HCT116 (cell line): ENCODE data around the gene CTIF. TPM values are rescaled to one million over a fixed set of nuclear protein-coding genes. Genes with fewer than 3 reads are reported as not detected.

Experiments used
- ATAC-seq: fragments of 200-7000 bp; cut with Tn5 transposase; 2 replicates; pipeline ENCODE4 v1.9.1; 2020; ENCODE audit warnings: mild to moderate bottlenecking, moderate library complexity
- BruUV-seq: library from RNA; stranded (reverse); fragments of 400-500 nt; replicated peaks from 2 replicates; lab custom pipeline; 2021; lab: Mats Ljungman, UMichigan
- CTCF ChIA-PET: fragments of 300-600 bp; sonication (Branson Sonifier 250); formaldehyde crosslinking; loops from one replicate; lab custom pipeline; 2021; ENCODE audit warnings: antibody characterized with exemption; lab: Charles Lee
- POLR2A ChIA-PET: fragments of 300-600, 350-600 bp; sonication (Branson Sonifier 250); formaldehyde crosslinking; loops from one replicate; lab custom pipeline; 2021; ENCODE audit warnings: antibody characterized with exemption; lab: Charles Lee
- RAD21 ChIA-PET, 2 experiments: fragments of 300-600 bp; sonication (Branson Sonifier 250); formaldehyde crosslinking; loops; one replicate each; lab custom pipeline; 2023; ENCODE audit warnings: low total read pairs in 2 of 2; ENCODE audit not compliant: uncharacterized antibody in 2 of 2, unreplicated experiment in 2 of 2, low non-redundant PET in 1 of 2; lab: Charles Lee
- DNase-seq: peaks from one replicate; pipeline ENCODE4 v3.0.0-alpha.2; 2010; ENCODE audit warnings: low read depth, low spot score
- H2AFZ ChIP-seq: fragments of 200-600 bp; shearing (Covaris generic), sonication (generic); 2 replicates; pipeline ENCODE4 v1.6.1; 2017; ENCODE audit warnings: low read depth, mixed run types, mixed read lengths, antibody characterized with exemption, low read length; ENCODE audit not compliant: poor library complexity, severe bottlenecking
- H3K27ac ChIP-seq: 2 replicates; pipeline ENCODE4 v1.5.1; 2012; ENCODE audit warnings: low read depth, low read length
- H3K27me3 ChIP-seq: fragments of 200-600 bp; sonication (generic); 2 replicates; pipeline ENCODE4 v1.6.1; 2016; ENCODE audit warnings: mixed run types, low read length, mixed read lengths; ENCODE audit not compliant: insufficient read depth
- H3K36me3 ChIP-seq, 2 experiments: fragments of 200-500 bp in 1 of 2; fragments of 200-600 bp in 1 of 2; sonication (Bioruptor generic) in 1 of 2; sonication (generic) in 1 of 2; 2 replicates each; pipeline versions ENCODE4 v1.5.1 to v1.6.1; 2014 to 2016; ENCODE audit warnings: low read length in 2 of 2, inconsistent platforms in 1 of 2, mixed read lengths in 1 of 2, mixed run types in 1 of 2; ENCODE audit not compliant: insufficient read depth in 2 of 2, control insufficient read depth in 1 of 2
- H3K4me1 ChIP-seq, 2 experiments: fragments of 200-600 bp in 1 of 2; sonication (generic) in 1 of 2; 2 replicates each; pipeline versions ENCODE4 v1.5.1 to v1.6.1; 2012 to 2017; ENCODE audit warnings: low read length in 2 of 2, inconsistent platforms in 1 of 2, mild to moderate bottlenecking in 1 of 2, mixed read lengths in 1 of 2, mixed run types in 1 of 2, moderate library complexity in 1 of 2; ENCODE audit not compliant: insufficient read depth in 2 of 2, control insufficient read depth in 1 of 2
- H3K4me2 ChIP-seq: fragments of 200-600 bp; sonication (generic); 2 replicates; pipeline ENCODE4 v1.6.1; 2017; ENCODE audit warnings: mixed run types, low read length, mixed read lengths
- H3K4me3 ChIP-seq, 2 experiments: fragments of 200-600 bp in 1 of 2; sonication (generic) in 1 of 2; replicated peaks in 1 of 2; 2 replicates each; pipeline ENCODE4 v1.5.1; 2011 to 2016; ENCODE audit warnings: low read length in 2 of 2, control low read depth in 1 of 2, low read depth in 1 of 2, mild to moderate bottlenecking in 1 of 2, mixed read lengths in 1 of 2, mixed run types in 1 of 2
- H3K79me2 ChIP-seq: fragments of 200-600 bp; sonication (generic); 2 replicates; pipeline ENCODE4 v1.6.1; 2017; ENCODE audit warnings: mild to moderate bottlenecking, mixed run types, low read length, moderate library complexity, mixed read lengths; ENCODE audit not compliant: insufficient read depth
- H3K9ac ChIP-seq: fragments of 200-600 bp; sonication (generic); 2 replicates; pipeline ENCODE4 v1.6.1; 2016; ENCODE audit warnings: low read length, mixed read lengths
- H3K9me2 ChIP-seq: fragments of 200-600 bp; sonication (generic), shearing (Covaris generic); 2 replicates; pipeline ENCODE4 v1.6.1; 2017; ENCODE audit warnings: mixed run types, mild to moderate bottlenecking, moderate library complexity; ENCODE audit not compliant: insufficient read depth
- H3K9me3 ChIP-seq, 2 experiments: fragments of 200-500 bp in 1 of 2; fragments of 200-600 bp in 1 of 2; sonication (Bioruptor generic) in 1 of 2; sonication (generic) in 1 of 2; 2 replicates each; pipeline ENCODE4 v1.6.1; 2014 to 2017; ENCODE audit warnings: low read length in 2 of 2, mixed read lengths in 2 of 2, inconsistent platforms in 1 of 2, low read depth in 1 of 2, mild to moderate bottlenecking in 1 of 2, mixed run types in 1 of 2, moderate library complexity in 1 of 2; ENCODE audit not compliant: control insufficient read depth in 1 of 2, insufficient read depth in 1 of 2
- H4K20me1 ChIP-seq: fragments of 200-600 bp; sonication (generic), shearing (Covaris generic); 2 replicates; pipeline ENCODE4 v1.6.1; 2017; ENCODE audit warnings: mixed run types, mild to moderate bottlenecking, moderate library complexity; ENCODE audit not compliant: insufficient read depth
- ATF3 ChIP-seq: IDR thresholded peaks from 2 replicates; pipeline ENCODE4 v1.6.1; 2012
- CBX3 ChIP-seq: IDR thresholded peaks from 2 replicates; pipeline ENCODE4 v1.6.1; 2012; ENCODE audit warnings: low read depth
- CTCF ChIP-seq, 3 experiments: fragments of 200-600 bp in 1 of 3; sonication (generic) in 1 of 3; IDR thresholded peaks in 2 of 3; conservative IDR thresholded peaks in 1 of 3; 2 replicates each; pipeline ENCODE4 v1.5.1; 2012 to 2017; ENCODE audit warnings: low read depth in 2 of 3, low read length in 2 of 3, antibody characterized with exemption in 1 of 3, borderline replicate concordance in 1 of 3, control low read depth in 1 of 3, mild to moderate bottlenecking in 1 of 3, mixed read lengths in 1 of 3, mixed run types in 1 of 3, moderate library complexity in 1 of 3; ENCODE audit not compliant: insufficient read depth in 1 of 3
- EGR1 ChIP-seq: IDR thresholded peaks from 2 replicates; pipeline ENCODE4 v1.6.1; 2012; ENCODE audit warnings: low read depth
- ELF1 ChIP-seq: IDR thresholded peaks from 2 replicates; pipeline ENCODE4 v1.6.1; 2012; ENCODE audit warnings: low read depth, borderline replicate concordance
- EZH2 ChIP-seq: fragments of 200-600 bp; sonication (generic); IDR thresholded peaks from 2 replicates; pipeline ENCODE4 v1.6.1; 2017; ENCODE audit warnings: antibody characterized with exemption, mixed run types
- EZH2phosphoT487 ChIP-seq: fragments of 200-600 bp; IDR thresholded peaks from 2 replicates; pipeline ENCODE4 v1.6.1; 2018; ENCODE audit warnings: antibody characterized with exemption, borderline replicate concordance
- FOSL1 ChIP-seq: IDR thresholded peaks from 2 replicates; pipeline ENCODE4 v1.6.1; 2012; ENCODE audit warnings: low read depth
- JUND ChIP-seq: IDR thresholded peaks from 2 replicates; pipeline ENCODE4 v1.6.1; 2012
- POLR2A ChIP-seq: IDR thresholded peaks from 2 replicates; pipeline ENCODE4 v1.7.0; 2011; ENCODE audit warnings: borderline replicate concordance; ENCODE audit not compliant: insufficient read depth, insufficient read length; ENCODE audit errors: extremely low read depth
- POLR2AphosphoS5 ChIP-seq: IDR thresholded peaks from 2 replicates; pipeline ENCODE4 v1.6.1; 2011; ENCODE audit warnings: mild to moderate bottlenecking, low read depth, low read length, moderate library complexity
- SIN3A ChIP-seq: IDR thresholded peaks from 2 replicates; pipeline ENCODE4 v1.6.1; 2012; ENCODE audit warnings: low read depth
- SP1 ChIP-seq: IDR thresholded peaks from 2 replicates; pipeline ENCODE4 v1.6.1; 2012; ENCODE audit warnings: low read depth
- TCF7L2 ChIP-seq: IDR thresholded peaks from 2 replicates; pipeline ENCODE4 v1.7.0; 2011; ENCODE audit warnings: borderline replicate concordance, inconsistent platforms; ENCODE audit not compliant: insufficient read depth, insufficient read length; ENCODE audit errors: extremely low read depth
- YY1 ChIP-seq: IDR thresholded peaks from 2 replicates; pipeline ENCODE4 v1.6.1; 2011; ENCODE audit warnings: low read length, low read depth, moderate library complexity, mild to moderate bottlenecking; ENCODE audit not compliant: insufficient replicate concordance; ENCODE audit errors: extremely low read depth
- ZNF274 ChIP-seq: fragments of 200-500 bp; sonication (Bioruptor generic); IDR thresholded peaks from 2 replicates; pipeline ENCODE4 v1.6.1; 2014; ENCODE audit warnings: mild to moderate bottlenecking, low read depth, low read length, inconsistent platforms
- intact Hi-C: fragments of 100-400 bp; cut with micrococcal nuclease; formaldehyde crosslinking; loops from 2 replicates; pipeline ENCODE4 v1.10.0; 2022
- total RNA-seq: library from RNA; stranded (reverse); gene quantifications from one replicate; pipeline ENCODE4 v1.2.1, GENCODE V29; 2021; ENCODE audit not compliant: unreplicated experiment

The CTIF gene
- total RNA-seq, 1 experiment from 2014 or later = 19.7 TPM

GRCh38 chr18:48762022-48762421 is 223.2 kb downstream of the CTIF start:
- no peaks in the 10 kb centered on the region for H3K36me3 ChIP-seq
- RAD21 ChIA-PET = no interaction called here
- POLR2A ChIA-PET = no interaction called here

GRCh38 chr18:48762836-48763718 is 224.2 kb downstream of the CTIF start:
- no peak overlapping the region for H3K27ac ChIP-seq
- H3K9ac ChIP-seq = no peak overlapping the region
- RAD21 ChIA-PET = no interaction called here
- H3K4me2 ChIP-seq = no peak overlapping the region
- intact Hi-C loops = no loop called here
- H3K9me2 ChIP-seq = no peaks in the 10 kb centered on the region
- no peaks in the 10 kb centered on the region for H3K79me2 ChIP-seq
- POLR2A ChIA-PET = no interaction called here
- no peaks in the 10 kb centered on the region for H3K9me3 ChIP-seq
- no peak for DNase-seq
- no peak for ATAC-seq
- CTCF ChIA-PET = no interaction called here
- no peaks in the 10 kb centered on the region for H3K36me3 ChIP-seq
- H2AFZ ChIP-seq = no peak overlapping the region
- H3K27me3 ChIP-seq = no peaks in the 10 kb centered on the region
- BruUV-seq = no TSS peak
- H4K20me1 ChIP-seq = no peaks in the 10 kb centered on the region
- H3K4me1 ChIP-seq = no peaks in the 10 kb centered on the region
- no peak overlapping the region for H3K4me3 ChIP-seq
- TF ChIP-seq YY1 (no peak), POLR2A (no peak), CTCF (IDR thresholded peaks at IDR 0.05 in 2 of 3, conservative IDR thresholded peaks at IDR 0.05 in 1 of 3; ENCODE audit: borderline replicate concordance in 1 of 3, insufficient read depth in 1 of 3, low read depth in 2 of 3, low read length in 2 of 3) (no peak), EZH2 (no peak), JUND (no peak), SP1 (no peak), ZNF274 (no peak), FOSL1 (no peak), CBX3 (no peak), POLR2AphosphoS5 (no peak), SIN3A (no peak), ELF1 (no peak), TCF7L2 (no peak), EGR1 (no peak), ATF3 (no peak)

More at GRCh38 chr18:48762022-48762421, 223.2 kb downstream of the CTIF start:
- Histone ChIP-seq H3K27ac (no peak overlapping the region), H3K9me3 (no peaks in the 10 kb centered on the region), H3K27me3 (no peaks in the 10 kb centered on the region), H3K4me1 (no peaks in the 10 kb centered on the region), H3K79me2 (no peaks in the 10 kb centered on the region), H2AFZ (no peak overlapping the region), H4K20me1 (no peaks in the 10 kb centered on the region), H3K4me3 (no peak overlapping the region), H3K9me2 (no peaks in the 10 kb centered on the region), H3K4me2 (no peak overlapping the region), H3K9ac (no peak overlapping the region)
- CTCF ChIA-PET = no interaction called here
- no peak for ATAC-seq
- intact Hi-C loops = no loop called here
- DNase-seq = no peak
- no TSS peak for BruUV-seq
- TF ChIP-seq POLR2A = no peak
- TF ChIP-seq POLR2AphosphoS5 = no peak
- TF ChIP-seq EGR1 = no peak
- no peak for TF ChIP-seq EZH2
- no peak for TF ChIP-seq FOSL1
- TF ChIP-seq EZH2phosphoT487 = no peak
- no peak for TF ChIP-seq YY1
- TF ChIP-seq SP1 = no peak
